Adrenal gland (tissue), 5 donors: ENCODE data around the gene DYNLL2.

Experiments
- CTCF ChIP-seq, 6 experiments: fragments of 450-650 bp in 4 of 6; fragments of 200-600 bp in 2 of 6; sonication (generic) in 1 of 6; IDR thresholded peaks; 1 replicate in 5 of 6; 2 replicates in 1 of 6; pipeline versions ENCODE4 v1.5.1 to v1.8.0; 2016 to 2021; ENCODE audit warnings: antibody characterized with exemption in 6 of 6, mild to moderate bottlenecking in 2 of 6, moderate library complexity in 1 of 6
- POLR2A ChIP-seq, 2 donors: fragments of 450-650 bp; IDR thresholded peaks; one replicate each; pipeline ENCODE4 v1.6.1; 2017; ENCODE audit warnings: antibody characterized with exemption in 2 of 2, mild to moderate bottlenecking in 2 of 2, moderate library complexity in 1 of 2
- donor health status: DM: no; HTN: no; CAD: no.

- TF ChIP-seq POLR2A (IDR thresholded peaks at IDR 0.05) (no peak), CTCF (IDR thresholded peaks at IDR 0.05) (no peak)
Observed at GRCh38 chr17:58047376-58048150, 35.7 kb upstream of the DYNLL2 start.
